Measurements from ENCODE around the gene PCNT.
"Not testable (repeated sequence)": the region's sequence is repeated elsewhere in the genome, so short reads cannot be mapped to it uniquely, and the experiment has no call there.

PCNT gene

GRCh38 chr21:46428987-46429710, 105.2 kb downstream of the PCNT start:
- DNase-seq, result no peak

- no peak for DNase-seq
Measured at GRCh38 chr21:46429754-46430681, 106.1 kb downstream of the PCNT start.

GRCh38 chr21:46431448-46431847, 107.5 kb downstream of the PCNT start:
- DNase-seq, result no peak

- no peak for DNase-seq
Measured at GRCh38 chr21:46431884-46432488, 108.0 kb downstream of the PCNT start.

- DNase-seq, result not testable (repeated sequence)
Measured at GRCh38 chr21:46433116-46433515, 109.2 kb downstream of the PCNT start.

GRCh38 chr21:46434322-46434958, 110.5 kb downstream of the PCNT start:
- DNase-seq, result no peak

- DNase-seq, result no peak
Measured at GRCh38 chr21:46435786-46436227, 111.9 kb downstream of the PCNT start.

- DNase-seq, result no peak
Measured at GRCh38 chr21:46436621-46437020, 112.7 kb downstream of the PCNT start.

GRCh38 chr21:46437096-46437498, 113.1 kb downstream of the PCNT start:
- no peak for DNase-seq

- DNase-seq, result no peak
Measured at GRCh38 chr21:46437511-46437910, 113.6 kb downstream of the PCNT start.

GRCh38 chr21:46438241-46438640, 114.3 kb downstream of the PCNT start:
- no peak for DNase-seq

GRCh38 chr21:46439906-46440305, 116.0 kb downstream of the PCNT start:
- DNase-seq, result no peak

GRCh38 chr21:46441331-46441730, 117.4 kb downstream of the PCNT start:
- DNase-seq, result no peak

- no peak for DNase-seq
Measured at GRCh38 chr21:46441961-46442498, 118.1 kb downstream of the PCNT start.

GRCh38 chr21:46442938-46443337, 119.0 kb downstream of the PCNT start:
- DNase-seq, result peak; percentile 54

GRCh38 chr21:46443910-46444309, 120.0 kb downstream of the PCNT start:
- DNase-seq, result no peak

- no peak for DNase-seq
Measured at GRCh38 chr21:46448108-46448507, 124.2 kb downstream of the PCNT start.

- not testable (repeated sequence) for DNase-seq
Measured at GRCh38 chr21:46448855-46449254, 124.9 kb downstream of the PCNT start.

- DNase-seq, result no peak
Measured at GRCh38 chr21:46452710-46453109, 128.8 kb downstream of the PCNT start.

- no peak for DNase-seq
Measured at GRCh38 chr21:46454142-46454541, 130.2 kb downstream of the PCNT start.

- DNase-seq, result no peak
Measured at GRCh38 chr21:46454634-46455390, 130.9 kb downstream of the PCNT start.
